HCT116 (cell line): ENCODE results near the gene HPS3. TPM values are rescaled to one million over a fixed set of nuclear protein-coding genes. Genes with fewer than 3 reads are reported as not detected.

Experiments
- ATAC-seq: fragments of 200-7000 bp; cut with Tn5 transposase; 2 replicates; pipeline ENCODE4 v1.9.1; 2020; ENCODE audit warnings: mild to moderate bottlenecking, moderate library complexity
- BruUV-seq: library from RNA; stranded (reverse); fragments of 400-500 nt; replicated peaks from 2 replicates; lab custom pipeline; 2021; lab: Mats Ljungman, UMichigan
- CTCF ChIA-PET: fragments of 300-600 bp; sonication (Branson Sonifier 250); formaldehyde crosslinking; loops from one replicate; lab custom pipeline; 2021; ENCODE audit warnings: antibody characterized with exemption; lab: Charles Lee
- POLR2A ChIA-PET: fragments of 300-600, 350-600 bp; sonication (Branson Sonifier 250); formaldehyde crosslinking; loops from one replicate; lab custom pipeline; 2021; ENCODE audit warnings: antibody characterized with exemption; lab: Charles Lee
- RAD21 ChIA-PET, 2 experiments: fragments of 300-600 bp; sonication (Branson Sonifier 250); formaldehyde crosslinking; loops; one replicate each; lab custom pipeline; 2023; ENCODE audit warnings: low total read pairs in 2 of 2; ENCODE audit not compliant: uncharacterized antibody in 2 of 2, unreplicated experiment in 2 of 2, low non-redundant PET in 1 of 2; lab: Charles Lee
- DNase-seq: peaks from one replicate; pipeline ENCODE4 v3.0.0-alpha.2; 2010; ENCODE audit warnings: low read depth, low spot score
- H2AFZ ChIP-seq: fragments of 200-600 bp; shearing (Covaris generic), sonication (generic); 2 replicates; pipeline ENCODE4 v1.6.1; 2017; ENCODE audit warnings: low read depth, mixed run types, mixed read lengths, antibody characterized with exemption, low read length; ENCODE audit not compliant: poor library complexity, severe bottlenecking
- H3K27ac ChIP-seq: 2 replicates; pipeline ENCODE4 v1.5.1; 2012; ENCODE audit warnings: low read depth, low read length
- H3K27me3 ChIP-seq: fragments of 200-600 bp; sonication (generic); 2 replicates; pipeline ENCODE4 v1.6.1; 2016; ENCODE audit warnings: mixed run types, low read length, mixed read lengths; ENCODE audit not compliant: insufficient read depth
- H3K36me3 ChIP-seq, 2 experiments: fragments of 200-500 bp in 1 of 2; fragments of 200-600 bp in 1 of 2; sonication (Bioruptor generic) in 1 of 2; sonication (generic) in 1 of 2; 2 replicates each; pipeline versions ENCODE4 v1.5.1 to v1.6.1; 2014 to 2016; ENCODE audit warnings: low read length in 2 of 2, inconsistent platforms in 1 of 2, mixed read lengths in 1 of 2, mixed run types in 1 of 2; ENCODE audit not compliant: insufficient read depth in 2 of 2, control insufficient read depth in 1 of 2
- H3K4me1 ChIP-seq, 2 experiments: fragments of 200-600 bp in 1 of 2; sonication (generic) in 1 of 2; 2 replicates each; pipeline versions ENCODE4 v1.5.1 to v1.6.1; 2012 to 2017; ENCODE audit warnings: low read length in 2 of 2, inconsistent platforms in 1 of 2, mild to moderate bottlenecking in 1 of 2, mixed read lengths in 1 of 2, mixed run types in 1 of 2, moderate library complexity in 1 of 2; ENCODE audit not compliant: insufficient read depth in 2 of 2, control insufficient read depth in 1 of 2
- H3K4me2 ChIP-seq: fragments of 200-600 bp; sonication (generic); 2 replicates; pipeline ENCODE4 v1.6.1; 2017; ENCODE audit warnings: mixed run types, low read length, mixed read lengths
- H3K4me3 ChIP-seq, 2 experiments: fragments of 200-600 bp in 1 of 2; sonication (generic) in 1 of 2; replicated peaks in 1 of 2; 2 replicates each; pipeline ENCODE4 v1.5.1; 2011 to 2016; ENCODE audit warnings: low read length in 2 of 2, control low read depth in 1 of 2, low read depth in 1 of 2, mild to moderate bottlenecking in 1 of 2, mixed read lengths in 1 of 2, mixed run types in 1 of 2
- H3K79me2 ChIP-seq: fragments of 200-600 bp; sonication (generic); 2 replicates; pipeline ENCODE4 v1.6.1; 2017; ENCODE audit warnings: mild to moderate bottlenecking, mixed run types, low read length, moderate library complexity, mixed read lengths; ENCODE audit not compliant: insufficient read depth
- H3K9ac ChIP-seq: fragments of 200-600 bp; sonication (generic); 2 replicates; pipeline ENCODE4 v1.6.1; 2016; ENCODE audit warnings: low read length, mixed read lengths
- H3K9me2 ChIP-seq: fragments of 200-600 bp; sonication (generic), shearing (Covaris generic); 2 replicates; pipeline ENCODE4 v1.6.1; 2017; ENCODE audit warnings: mixed run types, mild to moderate bottlenecking, moderate library complexity; ENCODE audit not compliant: insufficient read depth
- H3K9me3 ChIP-seq, 2 experiments: fragments of 200-500 bp in 1 of 2; fragments of 200-600 bp in 1 of 2; sonication (Bioruptor generic) in 1 of 2; sonication (generic) in 1 of 2; 2 replicates each; pipeline ENCODE4 v1.6.1; 2014 to 2017; ENCODE audit warnings: low read length in 2 of 2, mixed read lengths in 2 of 2, inconsistent platforms in 1 of 2, low read depth in 1 of 2, mild to moderate bottlenecking in 1 of 2, mixed run types in 1 of 2, moderate library complexity in 1 of 2; ENCODE audit not compliant: control insufficient read depth in 1 of 2, insufficient read depth in 1 of 2
- H4K20me1 ChIP-seq: fragments of 200-600 bp; sonication (generic), shearing (Covaris generic); 2 replicates; pipeline ENCODE4 v1.6.1; 2017; ENCODE audit warnings: mixed run types, mild to moderate bottlenecking, moderate library complexity; ENCODE audit not compliant: insufficient read depth
- ATF3 ChIP-seq: IDR thresholded peaks from 2 replicates; pipeline ENCODE4 v1.6.1; 2012
- CBX3 ChIP-seq: IDR thresholded peaks from 2 replicates; pipeline ENCODE4 v1.6.1; 2012; ENCODE audit warnings: low read depth
- CTCF ChIP-seq, 3 experiments: fragments of 200-600 bp in 1 of 3; sonication (generic) in 1 of 3; IDR thresholded peaks in 2 of 3; conservative IDR thresholded peaks in 1 of 3; 2 replicates each; pipeline ENCODE4 v1.5.1; 2012 to 2017; ENCODE audit warnings: low read depth in 2 of 3, low read length in 2 of 3, antibody characterized with exemption in 1 of 3, borderline replicate concordance in 1 of 3, control low read depth in 1 of 3, mild to moderate bottlenecking in 1 of 3, mixed read lengths in 1 of 3, mixed run types in 1 of 3, moderate library complexity in 1 of 3; ENCODE audit not compliant: insufficient read depth in 1 of 3
- EGR1 ChIP-seq: IDR thresholded peaks from 2 replicates; pipeline ENCODE4 v1.6.1; 2012; ENCODE audit warnings: low read depth
- EZH2 ChIP-seq: fragments of 200-600 bp; sonication (generic); IDR thresholded peaks from 2 replicates; pipeline ENCODE4 v1.6.1; 2017; ENCODE audit warnings: antibody characterized with exemption, mixed run types
- EZH2phosphoT487 ChIP-seq: fragments of 200-600 bp; IDR thresholded peaks from 2 replicates; pipeline ENCODE4 v1.6.1; 2018; ENCODE audit warnings: antibody characterized with exemption, borderline replicate concordance
- FOSL1 ChIP-seq: IDR thresholded peaks from 2 replicates; pipeline ENCODE4 v1.6.1; 2012; ENCODE audit warnings: low read depth
- JUND ChIP-seq: IDR thresholded peaks from 2 replicates; pipeline ENCODE4 v1.6.1; 2012
- MAX ChIP-seq: IDR thresholded peaks from 2 replicates; pipeline ENCODE4 v1.6.1; 2012
- RAD21 ChIP-seq: IDR thresholded peaks from 2 replicates; pipeline ENCODE4 v1.6.1; 2012; ENCODE audit warnings: low read depth, mild to moderate bottlenecking
- REST ChIP-seq: IDR thresholded peaks from 2 replicates; pipeline ENCODE4 v1.6.1; 2012; ENCODE audit warnings: low read depth
- SIN3A ChIP-seq: IDR thresholded peaks from 2 replicates; pipeline ENCODE4 v1.6.1; 2012; ENCODE audit warnings: low read depth
- SP1 ChIP-seq: IDR thresholded peaks from 2 replicates; pipeline ENCODE4 v1.6.1; 2012; ENCODE audit warnings: low read depth
- SRF ChIP-seq: IDR thresholded peaks from 2 replicates; pipeline ENCODE4 v1.6.1; 2012; ENCODE audit warnings: low read depth
- TCF7L2 ChIP-seq: IDR thresholded peaks from 2 replicates; pipeline ENCODE4 v1.7.0; 2011; ENCODE audit warnings: borderline replicate concordance, inconsistent platforms; ENCODE audit not compliant: insufficient read depth, insufficient read length; ENCODE audit errors: extremely low read depth
- YY1 ChIP-seq: IDR thresholded peaks from 2 replicates; pipeline ENCODE4 v1.6.1; 2011; ENCODE audit warnings: low read length, low read depth, moderate library complexity, mild to moderate bottlenecking; ENCODE audit not compliant: insufficient replicate concordance; ENCODE audit errors: extremely low read depth
- intact Hi-C: fragments of 100-400 bp; cut with micrococcal nuclease; formaldehyde crosslinking; loops from 2 replicates; pipeline ENCODE4 v1.10.0; 2022
- total RNA-seq: library from RNA; stranded (reverse); gene quantifications from one replicate; pipeline ENCODE4 v1.2.1, GENCODE V29; 2021; ENCODE audit not compliant: unreplicated experiment

Gene HPS3
- total RNA-seq, 1 experiment from 2014 or later, result 17.1 TPM

GRCh38 chr3:149186721-149187120, 57.3 kb downstream of the HPS3 start:
- H3K9ac ChIP-seq, result no peak overlapping the region
- intact Hi-C loops, result no loop called here
- BruUV-seq, result no TSS peak
- no peak overlapping the region for H3K4me2 ChIP-seq
- H3K9me2 ChIP-seq, result no peaks in the 10 kb centered on the region
- H3K4me3 ChIP-seq, result no peak overlapping the region
- ChIA-PET CTCF (no interaction called here), POLR2A (no interaction called here), RAD21 (no interaction called here)
- no peak for ATAC-seq
- no peaks in the 10 kb centered on the region for H3K36me3 ChIP-seq
- no peaks in the 10 kb centered on the region for H3K79me2 ChIP-seq
- H3K9me3 ChIP-seq, result no peaks in the 10 kb centered on the region
- H3K27me3 ChIP-seq, result no peaks in the 10 kb centered on the region
- no peak overlapping the region for H3K27ac ChIP-seq
- H3K4me1 ChIP-seq, result no peaks in the 10 kb centered on the region
- TF ChIP-seq EZH2phosphoT487 (no peak), SIN3A (no peak), ATF3 (no peak), SP1 (no peak), YY1 (no peak), CTCF (IDR thresholded peaks at IDR 0.05 in 2 of 3, conservative IDR thresholded peaks at IDR 0.05 in 1 of 3; ENCODE audit: borderline replicate concordance in 1 of 3, insufficient read depth in 1 of 3, low read depth in 2 of 3, low read length in 2 of 3) (no peak), EGR1 (no peak), JUND (no peak), MAX (no peak)
- TF ChIP-seq, all 23 proteins: peak for 0
- no peak for DNase-seq
- no peaks in the 10 kb centered on the region for H4K20me1 ChIP-seq
- H2AFZ ChIP-seq, result no peak overlapping the region

GRCh38 chr3:149188494-149188893, 59.1 kb downstream of the HPS3 start:
- Histone ChIP-seq H3K4me1 (no peaks in the 10 kb centered on the region), H3K27ac (no peak overlapping the region), H2AFZ (no peak overlapping the region), H3K79me2 (no peaks in the 10 kb centered on the region), H3K4me3 (no peak overlapping the region), H3K36me3 (no peaks in the 10 kb centered on the region), H3K27me3 (no peaks in the 10 kb centered on the region), H3K9me3 (no peaks in the 10 kb centered on the region), H4K20me1 (no peaks in the 10 kb centered on the region), H3K9me2 (no peaks in the 10 kb centered on the region), H3K4me2 (no peak overlapping the region), H3K9ac (no peak overlapping the region)
- ATAC-seq (no peak), DNase-seq (no peak)
- intact Hi-C loops, result no loop called here
- ChIA-PET POLR2A (interaction anchor here (1.7 kb wide), 1 partner anchor 9 kb away, joined by 3 read pairs; no protein-coding TSS in a partner anchor), RAD21 (no interaction called here), CTCF (no interaction called here)
- no TSS peak for BruUV-seq
- TF ChIP-seq YY1 (no peak), FOSL1 (no peak), RAD21 (no peak), SIN3A (no peak), REST (no peak), EZH2 (no peak), TCF7L2 (no peak), ATF3 (no peak), SP1 (no peak), CBX3 (no peak), SRF (no peak)
